IMR-90 (cell line): ENCODE results near the gene TBL3. TPM values are rescaled to one million over a fixed set of nuclear protein-coding genes. Genes with fewer than 3 reads are reported as not detected.
"Not testable (repeated sequence)": the region's sequence is repeated elsewhere in the genome, so short reads cannot be mapped to it uniquely, and the experiment has no call there.

Experiments used
- ATAC-seq: fragments of 200-7000 bp; cut with Tn5 transposase; 2 replicates; pipeline ENCODE4 v1.9.1; 2020; ENCODE audit warnings: low read depth, mild to moderate bottlenecking, moderate library complexity
- BruUV-seq: library from RNA; stranded (reverse); fragments of 400-500 nt; replicated peaks from 2 replicates; lab custom pipeline; 2021; lab: Mats Ljungman, UMichigan
- CTCF ChIA-PET: fragments of 300-600 bp; formaldehyde crosslinking; extraction: SDS; loops from one replicate; lab custom pipeline; 2021; ENCODE audit warnings: antibody characterized with exemption; lab: Yijun Ruan, JAX
- POLR2A ChIA-PET: fragments of 300-600 bp; sonication (Branson Sonifier 250); formaldehyde crosslinking; loops from one replicate; lab custom pipeline; 2022; ENCODE audit warnings: antibody characterized with exemption; ENCODE audit not compliant: unreplicated experiment; lab: Charles Lee
- DNase-seq: peaks from one replicate; pipeline ENCODE4 v3.0.0; 2013
- H2AFZ ChIP-seq: replicated peaks from 2 replicates; pipeline ENCODE3; 2013; ENCODE audit warnings: low read length, mild to moderate bottlenecking; ENCODE audit not compliant: poor library complexity
- H2AK5ac ChIP-seq: 2 replicates; pipeline ENCODE4 v1.6.1; 2013; ENCODE audit warnings: low read depth, low read length, inconsistent platforms
- H2AK9ac ChIP-seq: replicated peaks from 2 replicates; pipeline ENCODE3; 2013; ENCODE audit warnings: mild to moderate bottlenecking, low read depth, low read length, moderate library complexity; ENCODE audit not compliant: poor library complexity
- H2BK120ac ChIP-seq: 2 replicates; pipeline ENCODE4 v1.6.1; 2013; ENCODE audit warnings: low read depth, low read length, inconsistent platforms
- H2BK15ac ChIP-seq: 3 replicates; pipeline ENCODE4 v1.6.1; 2013; ENCODE audit warnings: low read depth, low read length, inconsistent platforms
- H2BK20ac ChIP-seq: 2 replicates; pipeline ENCODE4 v1.6.1; 2013; ENCODE audit warnings: low read depth, mild to moderate bottlenecking, inconsistent platforms, low read length, moderate library complexity
- H2BK5ac ChIP-seq: 2 replicates; pipeline ENCODE4 v1.6.1; 2013; ENCODE audit warnings: mild to moderate bottlenecking, low read depth, low read length, inconsistent platforms; ENCODE audit not compliant: poor library complexity, severe bottlenecking
- H3K14ac ChIP-seq: replicated peaks from 2 replicates; pipeline ENCODE4 v1.6.1; 2013; ENCODE audit warnings: low read depth, low read length, inconsistent platforms
- H3K18ac ChIP-seq: 2 replicates; pipeline ENCODE4 v1.6.1; 2013; ENCODE audit warnings: low read depth, low read length, control low read depth
- H3K23ac ChIP-seq: 2 replicates; pipeline ENCODE4 v1.6.1; 2013; ENCODE audit warnings: low read depth, low read length, inconsistent platforms
- H3K27ac ChIP-seq: 2 replicates; pipeline ENCODE4 v1.5.1; 2013; ENCODE audit warnings: mild to moderate bottlenecking, control low read depth, low read length; ENCODE audit not compliant: insufficient read depth
- H3K27me3 ChIP-seq: 2 replicates; pipeline ENCODE4 v1.6.1; 2013; ENCODE audit warnings: low read length; ENCODE audit not compliant: control insufficient read depth, insufficient read depth
- H3K36me3 ChIP-seq: 2 replicates; pipeline ENCODE4 v1.6.1; 2013; ENCODE audit warnings: low read length, mixed read lengths; ENCODE audit not compliant: control insufficient read depth, insufficient read depth
- H3K4ac ChIP-seq: 2 replicates; pipeline ENCODE4 v1.6.1; 2013; ENCODE audit warnings: low read depth, low read length, inconsistent platforms
- H3K4me1 ChIP-seq: 2 replicates; pipeline ENCODE4 v1.6.1; 2013; ENCODE audit warnings: low read length, mixed read lengths; ENCODE audit not compliant: control insufficient read depth, insufficient read depth
- H3K4me2 ChIP-seq: 2 replicates; pipeline ENCODE4 v1.6.1; 2013; ENCODE audit warnings: low read depth, mild to moderate bottlenecking, control low read depth, low read length, moderate library complexity
- H3K4me3 ChIP-seq: 2 replicates; pipeline ENCODE4 v1.5.1; 2013; ENCODE audit warnings: low read depth, mild to moderate bottlenecking, control low read depth, low read length, moderate library complexity; ENCODE audit not compliant: insufficient read depth
- H3K56ac ChIP-seq: 2 replicates; pipeline ENCODE4 v1.6.1; 2013; ENCODE audit warnings: low read length, inconsistent platforms; ENCODE audit not compliant: insufficient read depth; ENCODE audit errors: extremely low read depth
- H3K79me1 ChIP-seq, 2 experiments: 2 replicates each; pipeline ENCODE4 v1.6.1; 2013; ENCODE audit warnings: low read length in 2 of 2, inconsistent platforms in 1 of 2, low read depth in 1 of 2
- H3K9ac ChIP-seq: 2 replicates; pipeline ENCODE4 v1.6.1; 2013; ENCODE audit warnings: low read depth, low read length, control low read depth
- H3K9me1 ChIP-seq: 2 replicates; pipeline ENCODE4 v1.6.1; 2013; ENCODE audit warnings: low read length, inconsistent platforms; ENCODE audit not compliant: insufficient read depth
- H3K9me3 ChIP-seq: 2 replicates; pipeline ENCODE4 v1.6.1; 2013; ENCODE audit warnings: low read length; ENCODE audit not compliant: control insufficient read depth, insufficient read depth
- H4K20me1 ChIP-seq: 2 replicates; pipeline ENCODE4 v1.6.1; 2013; ENCODE audit warnings: low read length, inconsistent platforms; ENCODE audit not compliant: insufficient read depth
- H4K5ac ChIP-seq: 2 replicates; pipeline ENCODE4 v1.6.1; 2013; ENCODE audit warnings: mild to moderate bottlenecking, low read depth, low read length, control low read depth
- H4K8ac ChIP-seq, 2 experiments: 2 replicates each; pipeline ENCODE4 v1.6.1; 2013; ENCODE audit warnings: low read depth in 2 of 2, low read length in 2 of 2, control low read depth in 1 of 2, inconsistent platforms in 1 of 2
- H4K91ac ChIP-seq: 2 replicates; pipeline ENCODE4 v1.6.1; 2013; ENCODE audit warnings: low read depth, low read length, inconsistent platforms; ENCODE audit not compliant: insufficient read depth
- BHLHE40 ChIP-seq: fragments of 150-350 bp; IDR thresholded peaks from 2 replicates; pipeline ENCODE4 v1.6.1; 2016; ENCODE audit warnings: mild to moderate bottlenecking, low read depth, low read length
- CEBPB ChIP-seq: IDR thresholded peaks from 2 replicates; pipeline ENCODE4 v1.6.1; 2012; ENCODE audit warnings: low read depth, low read length, improper control_type of control experiment
- MAZ ChIP-seq: IDR thresholded peaks from 2 replicates; pipeline ENCODE4 v1.6.1; 2012; ENCODE audit warnings: low read depth, mild to moderate bottlenecking, low read length, improper control_type of control experiment, moderate library complexity, borderline replicate concordance
- MXI1 ChIP-seq: IDR thresholded peaks from 2 replicates; pipeline ENCODE4 v1.6.1; 2012; ENCODE audit warnings: low read depth, mild to moderate bottlenecking, low read length, moderate library complexity, borderline replicate concordance
- NFE2L2 ChIP-seq: fragments of 150-350 bp; IDR thresholded peaks from 2 replicates; pipeline ENCODE4 v1.6.1; 2016; ENCODE audit warnings: low read depth, mild to moderate bottlenecking, low read length
- POLR2A ChIP-seq: IDR thresholded peaks from 2 replicates; pipeline ENCODE4 v1.6.1; 2012; ENCODE audit warnings: mild to moderate bottlenecking, low read depth, low read length
- RAD21 ChIP-seq: IDR thresholded peaks from 2 replicates; pipeline ENCODE4 v1.6.1; 2012; ENCODE audit warnings: low read length, improper control_type of control experiment
- RCOR1 ChIP-seq: IDR thresholded peaks from 2 replicates; pipeline ENCODE4 v1.6.1; 2012; ENCODE audit warnings: mild to moderate bottlenecking, low read length, improper control_type of control experiment; ENCODE audit not compliant: insufficient replicate concordance
- RFX5 ChIP-seq: IDR thresholded peaks from 2 replicates; pipeline ENCODE4 v1.8.0; 2012; ENCODE audit warnings: low read depth, mild to moderate bottlenecking, low read length, moderate library complexity
- WGBS, 2 experiments: methylation state at CpG; one replicate each; pipeline versions ENCODE4 v1.1.5 to v1.1.7; 2013; ENCODE audit warnings: missing lambda C conversion rate in 2 of 2; ENCODE audit not compliant: insufficient read length in 1 of 2; ENCODE audit errors: extremely low coverage in 2 of 2; 5-methylcytosine and 5-hydroxymethylcytosine counted together
- dilution Hi-C: fragments of 300-500 bp; cut with HindIII; formaldehyde crosslinking; loops from one replicate; pipeline ENCODE4 v1.14.3; 2018; ENCODE audit warnings: low sequenced_read_pairs; ENCODE audit not compliant: unreplicated experiment
- in situ Hi-C: fragments of 300-500 bp; cut with MboI; formaldehyde crosslinking; loops from 3 replicates; pipeline ENCODE4 v1.14.3; 2019; ENCODE audit warnings: low sequenced_read_pairs, inconsistent platforms, mixed read lengths
- intact Hi-C: fragments of 100-400 bp; cut with micrococcal nuclease; formaldehyde crosslinking; loops from 2 replicates; pipeline ENCODE4 v1.10.0; 2022
- polyA plus RNA-seq, 3 experiments: library from polyadenylated mRNA; depleted of rRNA; stranded (reverse); fragments of >200 nt; gene quantifications; 2 replicates each; pipeline ENCODE4 v1.2.3, GENCODE V29; 2012; ENCODE audit warnings: low replicate concordance in 1 of 3
- total RNA-seq: library from RNA; depleted of rRNA; stranded (reverse); fragments of >200 nt; gene quantifications from 2 replicates; pipeline ENCODE4 v1.2.3, GENCODE V29; 2012

The TBL3 gene
- total and polyA plus RNA-seq, 2 of the 4 experiments (the other 2 are of a cell fraction) = 38.5 to 60.8 TPM

DNA sequence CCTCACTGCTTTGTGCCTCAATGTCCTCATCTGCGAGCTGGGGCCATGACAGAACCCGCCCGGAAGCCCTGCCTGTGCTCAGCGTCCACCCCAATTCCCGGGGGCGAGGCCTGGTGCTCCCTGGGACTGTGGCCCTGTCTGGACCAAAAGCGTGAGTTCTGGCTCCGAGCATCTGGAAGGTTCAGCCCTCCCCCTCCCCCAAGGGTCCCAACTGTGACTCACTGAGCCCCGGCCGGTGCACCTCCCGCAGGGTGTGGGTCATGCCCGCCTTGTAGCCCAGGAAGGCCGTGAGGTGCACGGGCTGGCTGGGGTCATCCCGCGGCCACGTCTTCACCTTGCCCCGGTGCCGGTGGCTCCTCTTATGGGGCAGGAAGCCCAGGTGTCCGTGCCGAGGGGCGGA lies 18.1 kb upstream of the TBL3 start:
- Histone ChIP-seq H3K18ac (no peak overlapping the region), H3K9me1 (no peaks in the 10 kb centered on the region), H3K4me2 (no peak overlapping the region), H3K36me3 (no peaks in the 10 kb centered on the region), H3K14ac (no peak overlapping the region), H3K9me3 (no peaks in the 10 kb centered on the region), H4K5ac (no peak overlapping the region), H3K27me3 (peaks cover 2% of the 10 kb centered on the region; the same call in 1 of the 2 replicates), H3K27ac (no peak overlapping the region), H4K8ac (no peak overlapping the region), H3K4ac (no peak overlapping the region), H3K23ac (no peak overlapping the region), H4K20me1 (no peaks in the 10 kb centered on the region), H2BK120ac (no peak overlapping the region), H3K56ac (no peak overlapping the region), H2AK9ac (no peak overlapping the region), H2BK15ac (no peak overlapping the region), H4K91ac (no peak overlapping the region), H3K4me3 (no peak overlapping the region), H2AFZ (no peak overlapping the region), H2BK20ac (no peak overlapping the region), H3K79me1 (no peaks in the 10 kb centered on the region), H2AK5ac (no peak overlapping the region), H2BK5ac (no peak overlapping the region), H3K9ac (no peak overlapping the region), H3K4me1 (no peaks in the 10 kb centered on the region)
- intact Hi-C loops (no loop called here), in situ Hi-C loops (no loop called here), dilution Hi-C loops (no loop called here)
- ATAC-seq (no peak), DNase-seq (no peak)
- POLR2A ChIA-PET = no interaction called here
- TF ChIP-seq POLR2A (no peak), MAZ (no peak), RAD21 (no peak), RCOR1 (no peak), BHLHE40 (no peak), NFE2L2 (no peak), RFX5 (no peak), CEBPB (no peak), MXI1 (no peak)
- 85% methylated on average over 6 of the region's 22 CpGs; no CpG with 5 or more reads in 1 of the 2 experiments for WGBS, 2 experiments
- CTCF ChIA-PET = no interaction called here
- BruUV-seq = no TSS peak

DNA sequence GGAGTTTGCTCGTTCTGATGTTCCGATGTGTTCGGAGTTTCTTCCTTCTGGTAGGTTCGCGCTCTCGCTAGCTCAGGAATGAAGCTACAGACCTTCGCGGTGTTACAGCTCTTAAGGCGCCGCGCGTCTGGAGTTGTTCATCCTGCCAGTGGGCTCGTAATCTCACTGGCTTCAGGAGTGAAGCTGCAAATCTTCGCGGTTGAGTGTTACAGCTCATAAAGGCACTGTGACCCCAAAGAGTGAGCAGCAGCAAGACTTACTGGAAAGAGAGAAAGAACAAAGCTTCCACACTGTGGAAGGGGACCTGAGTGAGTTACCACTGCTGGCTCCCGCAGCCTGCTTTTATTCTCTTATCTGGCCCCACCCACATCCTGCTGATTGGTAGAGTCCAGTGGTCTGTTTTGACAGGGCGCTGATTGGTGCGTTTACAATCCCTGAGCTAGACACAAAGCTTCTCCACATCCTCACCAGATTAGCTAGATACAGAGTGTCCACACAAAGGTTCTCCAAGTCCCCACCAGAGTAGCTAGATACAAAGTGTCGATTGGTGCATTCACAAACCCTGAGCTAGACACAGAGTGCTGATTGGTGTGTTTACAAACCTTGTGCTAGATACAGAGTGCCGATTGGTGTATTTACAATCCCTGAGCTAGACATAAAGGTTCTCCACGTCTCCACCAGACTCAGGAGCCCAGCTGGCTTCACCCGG lies 14.3 kb upstream of the TBL3 start:
- H3K14ac ChIP-seq, H3K23ac ChIP-seq, ATAC-seq, H4K8ac ChIP-seq, BruUV-seq, H3K4ac ChIP-seq, intact Hi-C loops, H3K9me3 ChIP-seq, dilution Hi-C loops, H3K9me1 ChIP-seq, H3K9ac ChIP-seq, H2BK15ac ChIP-seq, H4K91ac ChIP-seq, H4K5ac ChIP-seq, H3K27ac ChIP-seq, DNase-seq, H2BK20ac ChIP-seq, CTCF ChIA-PET, H2AFZ ChIP-seq, H3K27me3 ChIP-seq, POLR2A ChIA-PET, H3K56ac ChIP-seq, H2BK5ac ChIP-seq, H3K4me2 ChIP-seq, H3K4me3 ChIP-seq, H3K18ac ChIP-seq, H2AK9ac ChIP-seq, in situ Hi-C loops, H3K4me1 ChIP-seq, H2AK5ac ChIP-seq, H2BK120ac ChIP-seq: not testable (repeated sequence)
- Histone ChIP-seq H4K20me1 (peaks cover 23% of the 10 kb centered on the region), H3K79me1 (peaks cover 3 to 20% of the 10 kb centered on the region in 2 experiments; a peak in 3 of 4 replicates), H3K36me3 (peaks cover 14% of the 10 kb centered on the region)
- WGBS, 2 experiments = 80% methylated on average over 10 of the region's 22 CpGs; no CpG with 5 or more reads in 1 of the 2 experiments
